PC-9 (cell line): ENCODE data around the gene ZEB2. TPM values are rescaled to one million over a fixed set of nuclear protein-coding genes. Genes with fewer than 3 reads are reported as not detected.

Source experiments
- BruUV-seq: library from RNA; stranded (reverse); fragments of 400-500 nt; replicated peaks from 2 replicates; lab custom pipeline; 2021; lab: Mats Ljungman, UMichigan
- CTCF ChIA-PET: fragments of 300-600 bp; sonication (Branson Sonifier 250); formaldehyde crosslinking; loops from one replicate; lab custom pipeline; 2022; ENCODE audit warnings: antibody characterized with exemption; lab: Charles Lee
- POLR2A ChIA-PET: fragments of 300-600 bp; sonication (Branson Sonifier 250); formaldehyde crosslinking; loops from one replicate; lab custom pipeline; 2022; ENCODE audit warnings: antibody characterized with exemption; ENCODE audit not compliant: unreplicated experiment; lab: Charles Lee
- DNase-seq, 2 experiments: peaks; one replicate each; pipeline versions ENCODE4 v3.0.0 to v3.0.0-alpha.2; 2015 to 2022; ENCODE audit warnings: mixed read lengths in 1 of 2
- H2AFZ ChIP-seq: fragments of 200-600 bp; sonication (generic); 2 replicates; pipeline ENCODE4 v1.8.1; 2017; ENCODE audit warnings: antibody characterized with exemption
- H3F3A ChIP-seq: fragments of 200-600 bp; sonication (generic); 2 replicates; pipeline ENCODE4 v1.8.1; 2017; ENCODE audit warnings: antibody characterized with exemption, mild to moderate bottlenecking, low read depth; ENCODE audit not compliant: insufficient read depth
- H3K27ac ChIP-seq: fragments of 200-600 bp; sonication (generic); 2 replicates; pipeline ENCODE4 v1.6.1; 2016; ENCODE audit warnings: mixed run types
- H3K27me3 ChIP-seq: fragments of 200-600 bp; sonication (generic); 2 replicates; pipeline ENCODE4 v1.6.1; 2016; ENCODE audit warnings: low read depth, mixed run types; ENCODE audit not compliant: insufficient read depth
- H3K36me3 ChIP-seq: fragments of 200-600 bp; sonication (generic); 2 replicates; pipeline ENCODE4 v1.6.1; 2016; ENCODE audit warnings: low read depth, mixed run types
- H3K4me1 ChIP-seq: fragments of 200-600 bp; sonication (generic); replicated peaks from 2 replicates; pipeline ENCODE4 v1.6.1; 2016; ENCODE audit warnings: mixed run types; ENCODE audit not compliant: insufficient read depth
- H3K4me2 ChIP-seq: fragments of 200-600 bp; sonication (generic); 2 replicates; pipeline ENCODE4 v1.6.1; 2017; ENCODE audit warnings: mixed run types
- H3K4me3 ChIP-seq: fragments of 200-600 bp; sonication (generic); 2 replicates; pipeline ENCODE4 v1.6.1; 2016; ENCODE audit warnings: mixed run types
- H3K79me2 ChIP-seq: fragments of 200-600 bp; sonication (generic); 2 replicates; pipeline ENCODE4 v1.6.1; 2017; ENCODE audit warnings: low read depth, mixed run types
- H3K9me2 ChIP-seq: fragments of 200-600 bp; sonication (generic); 2 replicates; pipeline ENCODE4 v1.8.1; 2017; ENCODE audit warnings: mild to moderate bottlenecking; ENCODE audit not compliant: insufficient read depth
- H3K9me3 ChIP-seq: fragments of 200-600 bp; sonication (generic); 2 replicates; pipeline ENCODE4 v1.8.1; 2016; ENCODE audit warnings: low read depth; ENCODE audit not compliant: insufficient read depth
- H4K20me1 ChIP-seq: fragments of 200-600 bp; sonication (generic); 2 replicates; pipeline ENCODE4 v1.8.1; 2017; ENCODE audit not compliant: insufficient read depth
- CTCF ChIP-seq: fragments of 200-600 bp; sonication (generic); conservative IDR thresholded peaks from 2 replicates; pipeline ENCODE4 v1.6.1; 2017; ENCODE audit warnings: mixed run types, antibody characterized with exemption, mild to moderate bottlenecking, moderate library complexity
- EZH2 ChIP-seq: fragments of 200-600 bp; sonication (generic); IDR thresholded peaks from 2 replicates; pipeline ENCODE4 v1.8.0; 2017; ENCODE audit warnings: antibody characterized with exemption, low read depth
- intact Hi-C: fragments of 100-400 bp; cut with micrococcal nuclease; formaldehyde crosslinking; loops from one replicate; pipeline ENCODE4 v1.10.0; 2022; ENCODE audit not compliant: unreplicated experiment
- total RNA-seq: library from RNA; stranded (reverse); gene quantifications from 2 replicates; pipeline ENCODE4 v1.2.3, GENCODE V29; 2021

ZEB2 gene
- total RNA-seq, 1 experiment from 2014 or later, result 0.09 TPM

- H3K79me2 ChIP-seq, result no peaks in the 10 kb centered on the region
- H3K4me2 ChIP-seq, result no peak overlapping the region
- no peaks in the 10 kb centered on the region; the same call in 1 of the 2 replicates for H3K9me2 ChIP-seq
- no peaks in the 10 kb centered on the region for H3K27me3 ChIP-seq
- DNase-seq, result no peak
- H3K4me1 ChIP-seq, result no peaks in the 10 kb centered on the region
- ChIA-PET CTCF (no interaction called here), POLR2A (no interaction called here)
- intact Hi-C loops, result no loop called here
- no peak overlapping the region for H3K27ac ChIP-seq
- H3K36me3 ChIP-seq, result no peaks in the 10 kb centered on the region
- no peak overlapping the region for H3K4me3 ChIP-seq
- TF ChIP-seq CTCF (no peak), EZH2 (no peak)
- H3F3A ChIP-seq, result no peaks in the 10 kb centered on the region
- BruUV-seq, result no TSS peak
- no peaks in the 10 kb centered on the region for H4K20me1 ChIP-seq
- H3K9me3 ChIP-seq, result no peaks in the 10 kb centered on the region; the same call in 1 of the 2 replicates
- H2AFZ ChIP-seq, result no peak overlapping the region
Measured at GRCh38 chr2:144401036-144401435, 118.9 kb downstream of the ZEB2 start.

- H3K4me2 ChIP-seq, result no peak overlapping the region
- DNase-seq, result no peak
- BruUV-seq, result no TSS peak
- H3K9me2 ChIP-seq, result no peaks in the 10 kb centered on the region; the same call in 1 of the 2 replicates
- no peak overlapping the region for H3K4me3 ChIP-seq
- ChIA-PET CTCF (no interaction called here), POLR2A (no interaction called here)
- H3K9me3 ChIP-seq, result no peaks in the 10 kb centered on the region; the same call in 1 of the 2 replicates
- no peak overlapping the region for H3K27ac ChIP-seq
- H2AFZ ChIP-seq, result no peak overlapping the region
- intact Hi-C loops, result no loop called here
- TF ChIP-seq CTCF, result no peak
- TF ChIP-seq EZH2, result no peak
- H3K79me2 ChIP-seq, result no peaks in the 10 kb centered on the region
- H3K36me3 ChIP-seq, result no peaks in the 10 kb centered on the region
- no peaks in the 10 kb centered on the region for H4K20me1 ChIP-seq
- H3K27me3 ChIP-seq, result no peaks in the 10 kb centered on the region
- no peaks in the 10 kb centered on the region for H3F3A ChIP-seq
- H3K4me1 ChIP-seq, result no peaks in the 10 kb centered on the region
Measured at GRCh38 chr2:144396318-144396717, 123.6 kb downstream of the ZEB2 start.

- no peak for TF ChIP-seq EZH2
- TF ChIP-seq CTCF, result no peak
- intact Hi-C loops, result no loop called here
- POLR2A ChIA-PET, result no interaction called here
- no peaks in the 10 kb centered on the region for H3K27me3 ChIP-seq
- H3K9me3 ChIP-seq, result no peaks in the 10 kb centered on the region
- no peak overlapping the region for H3K4me2 ChIP-seq
- no peaks in the 10 kb centered on the region for H3K4me1 ChIP-seq
- no peak overlapping the region for H3K4me3 ChIP-seq
- DNase-seq, result no peak
- no TSS peak for BruUV-seq
- H3K79me2 ChIP-seq, result no peaks in the 10 kb centered on the region
- H3K36me3 ChIP-seq, result no peaks in the 10 kb centered on the region
- H3F3A ChIP-seq, result no peaks in the 10 kb centered on the region
- no peak overlapping the region for H2AFZ ChIP-seq
- CTCF ChIA-PET, result no interaction called here
- H3K27ac ChIP-seq, result no peak overlapping the region
- H4K20me1 ChIP-seq, result no peaks in the 10 kb centered on the region
- no peaks in the 10 kb centered on the region for H3K9me2 ChIP-seq
Measured at GRCh38 chr2:144390424-144391020, 129.4 kb downstream of the ZEB2 start.
